GM18508 (cell line): ENCODE measurements around the gene GCSAML.

Experiments
- ATAC-seq: cut with Tn5 transposase; IDR thresholded peaks from one replicate; pipeline ENCODE4 v1.9.1; 2021; ENCODE audit warnings: moderate number of reproducible peaks; ENCODE audit not compliant: insufficient read depth, unreplicated experiment

GCSAML gene

GRCh38 chr1:247562198-247562597 is 13.3 kb downstream of the GCSAML start:
- no peak for ATAC-seq

- no peak for ATAC-seq
Measured at GRCh38 chr1:247574236-247574635, 25.3 kb downstream of the GCSAML start.

GRCh38 chr1:247574664-247575063 is 25.7 kb downstream of the GCSAML start:
- ATAC-seq = no peak

- no peak for ATAC-seq
Measured at GRCh38 chr1:247576514-247576913, 27.6 kb downstream of the GCSAML start.

- no peak for ATAC-seq
Measured at GRCh38 chr1:247578946-247579460, 30.1 kb downstream of the GCSAML start.

- ATAC-seq = no peak
Measured at GRCh38 chr1:247588060-247588459, 39.1 kb downstream of the GCSAML start, which contains the start of gene OR2G2. OR2G2 (plus strand) TSS chr1:247588360; CDS start chr1:247588360, 0 bp downstream.

GRCh38 chr1:247605286-247605685 is 56.4 kb downstream of the GCSAML start, which contains the start of gene OR2G3:
OR2G3 (plus strand) TSS chr1:247605586; CDS start chr1:247605586, 0 bp downstream.
- ATAC-seq = no peak

- ATAC-seq = no peak
Measured at GRCh38 chr1:247613405-247613804, 64.5 kb downstream of the GCSAML start.

GRCh38 chr1:247614625-247615024 is 65.7 kb downstream of the GCSAML start:
- no peak for ATAC-seq
